NCI-H2107 (cell line): ENCODE results near the gene DUS3L.
A peak's percentile ranks its signal among the peaks of the same experiment; 100 is the strongest.

Experiments
- DNase-seq: peaks from one replicate; lab custom pipeline; 2025; lab: John Stamatoyannopoulos, UW

Gene DUS3L, protein sequence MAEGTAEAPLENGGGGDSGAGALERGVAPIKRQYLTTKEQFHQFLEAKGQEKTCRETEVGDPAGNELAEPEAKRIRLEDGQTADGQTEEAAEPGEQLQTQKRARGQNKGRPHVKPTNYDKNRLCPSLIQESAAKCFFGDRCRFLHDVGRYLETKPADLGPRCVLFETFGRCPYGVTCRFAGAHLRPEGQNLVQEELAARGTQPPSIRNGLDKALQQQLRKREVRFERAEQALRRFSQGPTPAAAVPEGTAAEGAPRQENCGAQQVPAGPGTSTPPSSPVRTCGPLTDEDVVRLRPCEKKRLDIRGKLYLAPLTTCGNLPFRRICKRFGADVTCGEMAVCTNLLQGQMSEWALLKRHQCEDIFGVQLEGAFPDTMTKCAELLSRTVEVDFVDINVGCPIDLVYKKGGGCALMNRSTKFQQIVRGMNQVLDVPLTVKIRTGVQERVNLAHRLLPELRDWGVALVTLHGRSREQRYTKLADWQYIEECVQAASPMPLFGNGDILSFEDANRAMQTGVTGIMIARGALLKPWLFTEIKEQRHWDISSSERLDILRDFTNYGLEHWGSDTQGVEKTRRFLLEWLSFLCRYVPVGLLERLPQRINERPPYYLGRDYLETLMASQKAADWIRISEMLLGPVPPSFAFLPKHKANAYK

GRCh38 chr19:5790559-5791520, at the start of gene DUS3L:
TSS of gene DUS3L (minus strand) at chr19:5791163. CDS start at chr19:5791141, 22 bp downstream.
- peak; percentile 96 for DNase-seq

GRCh38 chr19:5839065-5840017, 48.4 kb upstream of the DUS3L start, which contains the start of gene FUT6:
TSS of gene FUT6 (minus strand) at chr19:5839702. CDS start at chr19:5832567, 7,135 bp downstream.
- no peak for DNase-seq

- DNase-seq, result no peak
Observed at GRCh38 chr19:5838353-5839064, 47.5 kb upstream of the DUS3L start.

DNA sequence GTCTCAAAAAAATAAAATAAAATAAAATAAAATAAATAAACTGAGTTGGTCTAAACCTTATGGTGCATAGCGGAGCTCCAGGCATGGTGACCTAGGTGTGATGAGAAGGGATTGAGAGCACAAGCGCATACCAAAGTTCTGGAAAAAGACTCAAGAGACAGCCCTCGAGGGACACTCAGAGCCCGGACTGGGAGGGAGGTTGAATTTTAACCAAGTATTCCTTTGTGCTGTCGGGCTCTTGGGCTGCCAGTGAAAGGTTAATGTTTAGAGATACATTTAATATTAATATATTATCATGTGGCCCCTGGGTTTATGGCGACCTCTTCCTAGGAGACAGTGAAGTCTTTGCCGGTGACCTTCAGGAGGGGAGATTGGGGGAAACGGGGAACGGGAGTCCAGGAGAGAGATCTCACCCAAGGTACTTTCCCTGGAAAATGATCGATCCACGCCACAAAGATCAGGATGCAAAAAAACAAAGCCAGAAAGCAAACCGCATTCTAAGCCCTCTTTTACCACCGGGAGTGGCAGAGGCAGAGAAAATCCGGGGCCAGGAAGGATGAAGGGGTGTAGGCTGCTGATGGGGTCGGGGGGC, 46.9 kb upstream of the DUS3L start:
- no peak for DNase-seq

DNA sequence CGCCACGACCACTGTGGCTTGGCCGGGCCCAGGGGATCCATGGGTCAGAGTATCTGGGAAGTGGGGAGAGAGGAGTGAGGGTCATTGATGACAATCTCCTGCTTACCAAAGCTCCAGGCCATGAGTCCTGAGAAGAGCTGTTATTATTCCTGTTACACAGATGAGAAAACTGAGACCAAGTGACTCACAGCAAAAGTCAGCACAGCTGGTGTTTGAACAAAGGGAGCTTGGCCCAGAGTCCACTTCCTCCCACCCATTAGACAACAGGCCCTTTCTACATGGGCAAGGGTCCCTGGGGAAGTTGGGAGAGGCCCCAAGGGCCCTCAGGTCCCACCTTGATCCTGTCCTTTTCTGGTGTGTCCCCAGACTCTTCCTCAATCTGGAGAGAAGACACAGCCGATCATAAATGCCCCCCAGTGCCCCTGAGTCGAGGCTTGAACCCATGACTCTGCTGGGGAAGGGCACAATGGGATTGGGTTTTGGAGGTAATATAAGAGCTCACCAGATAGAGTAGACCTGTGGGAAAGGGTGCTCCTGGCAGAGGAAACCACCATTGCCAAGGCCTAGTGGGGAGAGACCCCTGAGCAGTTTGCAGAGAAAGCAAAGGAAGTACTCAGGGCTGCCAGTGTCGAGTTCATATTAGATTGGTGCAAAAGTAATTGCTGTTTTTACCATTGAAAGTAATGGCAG, 41.7 kb upstream of the DUS3L start:
- DNase-seq, result no peak

GRCh38 chr19:5832061-5832460, 41.1 kb upstream of the DUS3L start:
- DNase-seq, result no peak

DNA sequence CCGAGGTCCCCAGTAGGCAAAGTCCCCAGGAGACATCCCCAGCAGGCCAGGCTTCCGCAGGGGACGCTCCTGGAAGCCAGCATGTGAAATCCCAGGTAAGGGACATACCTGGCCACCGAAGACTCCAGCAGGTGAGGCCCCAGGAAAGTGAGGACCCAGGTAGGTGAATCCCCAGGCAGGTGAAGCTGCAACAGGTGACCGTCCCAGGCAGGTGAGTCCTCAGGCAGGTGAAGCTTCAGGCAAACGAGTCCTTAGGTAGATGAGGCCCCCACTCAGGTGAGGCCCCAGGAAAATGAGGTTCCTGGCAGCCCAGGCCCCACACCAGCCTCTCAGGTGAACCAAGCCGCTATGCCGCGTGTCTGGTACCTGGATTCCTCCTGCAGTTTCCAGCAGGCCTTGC, 40.2 kb upstream of the DUS3L start:
- DNase-seq, result no peak

DNA sequence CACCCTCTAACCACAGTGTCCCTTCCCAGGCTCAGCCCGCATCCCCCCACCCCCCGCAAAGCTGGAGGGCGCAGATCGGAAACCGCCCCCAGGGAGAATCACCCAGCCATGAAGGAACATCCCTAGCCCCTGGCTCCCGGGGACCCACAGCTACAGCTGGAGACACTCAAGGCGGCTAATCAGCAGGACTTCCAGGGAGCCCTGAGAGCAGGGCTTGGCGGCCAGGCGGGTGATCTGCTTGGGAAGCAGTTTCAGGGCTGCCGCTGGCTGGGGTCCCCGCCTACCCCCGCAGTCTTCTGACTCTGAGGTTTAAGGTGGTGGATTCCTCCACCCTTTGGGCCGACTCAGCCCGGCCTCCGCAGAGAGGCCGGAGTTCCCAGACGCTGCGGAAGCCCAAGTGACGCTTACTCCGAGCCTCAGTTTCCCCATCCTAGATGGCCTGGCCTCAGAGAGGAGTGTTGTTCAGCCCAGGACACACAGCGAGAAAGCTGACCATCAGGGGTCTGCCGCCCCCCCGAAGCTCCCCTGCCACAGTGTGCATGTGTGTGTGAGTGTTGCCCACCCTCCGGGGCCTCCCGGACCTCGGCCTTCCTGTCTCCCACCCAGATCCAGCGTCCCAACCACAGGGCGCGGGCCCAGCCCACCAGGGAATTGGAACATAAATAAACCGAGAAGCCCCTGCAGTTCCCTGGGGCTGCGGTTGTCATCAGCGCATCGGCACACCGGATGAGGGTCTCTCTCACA, 38.8 kb upstream of the DUS3L start:
- no peak for DNase-seq

DNA sequence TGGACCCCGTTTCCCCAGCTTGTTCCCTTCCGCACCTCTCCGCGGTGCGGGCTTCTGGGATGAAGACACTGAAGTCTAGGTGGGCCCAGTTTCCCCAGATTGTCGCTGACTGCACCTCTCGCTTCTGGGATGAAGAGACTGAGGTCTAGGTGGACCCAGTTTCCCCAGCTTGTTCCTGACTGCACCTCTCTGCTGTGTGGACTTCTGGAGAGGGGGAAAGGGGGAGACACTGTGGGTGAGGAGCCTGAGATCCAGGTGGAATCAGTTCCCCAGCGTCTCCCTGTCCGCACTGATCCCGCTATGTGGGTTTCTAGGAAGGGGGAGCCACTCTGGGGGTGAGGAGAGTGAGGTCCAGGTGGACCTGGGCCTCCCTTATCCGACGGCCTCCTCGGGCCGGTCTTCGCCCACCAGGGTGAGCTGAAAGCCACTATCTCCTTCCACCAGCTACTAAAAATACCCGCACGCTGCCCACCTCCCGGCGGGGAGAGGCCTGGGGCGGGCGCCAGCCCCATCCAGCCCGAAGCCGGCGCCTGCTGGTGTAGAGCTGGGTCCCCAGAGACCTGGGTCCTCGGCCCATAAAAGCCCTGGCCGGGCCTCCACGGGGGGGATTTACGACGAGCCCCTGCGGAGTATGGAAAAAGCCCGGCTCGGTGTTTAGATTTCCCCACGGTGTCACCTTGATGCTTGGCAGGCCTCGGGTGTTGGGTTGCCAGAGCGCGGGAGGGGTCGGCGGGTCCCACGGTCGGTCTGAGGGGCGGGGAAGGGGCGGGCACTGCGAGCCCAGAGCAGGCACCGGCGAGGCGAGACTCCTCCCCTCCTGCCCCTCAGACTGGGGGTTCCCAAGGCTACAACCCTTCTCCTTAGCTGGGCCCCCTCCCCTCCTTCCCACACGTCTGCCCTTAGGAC, 38.0 kb upstream of the DUS3L start:
- peak; percentile 91 for DNase-seq

GRCh38 chr19:5827891-5828660, 37.1 kb upstream of the DUS3L start:
- DNase-seq, result peak; percentile 91

GRCh38 chr19:5827342-5827890, 36.5 kb upstream of the DUS3L start:
- no peak for DNase-seq

DNA sequence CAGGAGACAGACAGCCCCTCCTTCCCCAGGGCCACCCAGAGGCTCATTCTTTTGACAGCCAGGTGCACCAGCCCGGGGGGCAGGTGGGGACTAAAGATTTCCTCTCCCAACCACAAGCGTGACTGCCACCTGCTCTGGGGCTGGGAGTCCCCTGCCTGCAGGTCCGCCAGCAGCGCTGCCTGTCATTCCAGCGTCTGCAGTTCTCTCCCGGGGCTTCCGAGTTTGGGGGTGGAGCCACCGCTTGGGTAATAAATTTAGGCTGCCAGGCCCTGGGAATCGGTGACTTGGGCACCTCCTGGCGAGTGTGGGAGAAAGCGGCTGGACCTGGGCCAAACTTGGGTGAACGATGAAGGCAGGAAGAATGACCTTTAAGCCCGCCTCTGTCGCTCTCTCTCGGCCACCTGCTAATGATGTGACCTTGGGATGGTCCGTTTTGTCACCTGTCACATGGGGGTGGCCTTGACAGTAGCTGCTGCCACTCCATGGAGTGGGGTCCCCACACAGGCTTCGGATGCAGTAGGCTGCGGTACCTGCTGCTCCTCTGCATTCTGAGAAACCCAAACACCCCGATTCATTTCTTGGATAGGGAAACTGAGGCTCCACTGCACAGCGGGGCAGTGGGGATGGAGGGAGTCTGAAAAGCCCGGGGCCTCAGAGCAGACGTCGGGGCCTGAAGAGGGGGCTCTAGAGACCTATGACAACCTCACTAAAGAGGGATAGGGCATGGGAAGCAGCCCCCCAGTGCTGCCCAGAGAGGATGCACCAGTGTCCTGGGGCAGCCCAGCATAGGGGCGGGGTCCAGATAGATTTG, 35.8 kb upstream of the DUS3L start:
- peak; percentile 96 for DNase-seq

DNA sequence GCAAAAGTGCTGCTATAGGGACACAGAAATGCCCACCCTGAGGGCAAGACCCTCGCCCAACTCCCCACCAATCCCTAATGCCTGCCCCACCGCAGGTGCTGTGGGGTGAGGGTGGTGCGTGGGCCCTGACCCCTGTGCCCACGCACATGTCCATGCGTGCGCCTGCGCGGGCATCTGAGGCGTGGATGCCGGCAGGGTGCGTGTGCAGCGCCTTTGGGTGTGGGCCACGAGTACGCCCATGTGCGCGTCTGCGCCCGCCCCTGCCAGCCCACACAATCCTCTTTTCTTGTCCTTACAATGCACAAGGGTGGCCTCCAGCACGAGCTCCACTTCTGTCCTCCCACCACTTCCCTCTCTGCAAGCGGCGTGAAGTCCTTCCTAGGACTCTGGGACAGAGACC, 34.2 kb upstream of the DUS3L start:
- no peak for DNase-seq

- DNase-seq, result no peak
Observed at GRCh38 chr19:5824751-5825150, 33.8 kb upstream of the DUS3L start.

- no peak for DNase-seq
Observed at GRCh38 chr19:5823579-5824281, 32.8 kb upstream of the DUS3L start.
